ENCODE data around the gene FDXR. TPM values are rescaled to one million over a fixed set of nuclear protein-coding genes. Genes with fewer than 3 reads are reported as not detected.
A peak's percentile ranks its signal among the peaks of the same experiment; 100 is the strongest.

Gene FDXR
- total RNA-seq, 2 experiments from 2014 or later = 20.0 to 24.3 TPM

GRCh38 chr17:74920642-74921025 lies 47.8 kb upstream of the FDXR start:
- intact Hi-C loops (cut with micrococcal nuclease) = loop anchor here (5.0 kb wide), 1 partner anchor 37 kb away; no protein-coding TSS in a partner anchor

GRCh38 chr17:74920306-74920620 lies 47.5 kb upstream of the FDXR start:
- intact Hi-C loops (cut with micrococcal nuclease) = loop anchor here (5.0 kb wide), 1 partner anchor 37 kb away; no protein-coding TSS in a partner anchor
- peaks cover 10% of the 10 kb centered on the region for H3K4me1 Mint-ChIP-seq (ENCODE audit: low read depth)
- ChIA-PET CTCF (interaction anchor here (2.7 to 9.3 kb wide), 2 partner anchors 38 to 41 kb away, joined by 13 to 73 read pairs; no protein-coding TSS in a partner anchor), POLR2A (no interaction called here)
- DNase-seq (no peak), ATAC-seq (no peak)
- H3K27me3 Mint-ChIP-seq = peaks cover 34% of the 10 kb centered on the region
- no peak for TF ChIP-seq CTCF (IDR thresholded peaks at IDR 0.05)
- no peak overlapping the region for H3K27ac Mint-ChIP-seq
- no peaks in the 10 kb centered on the region for H3K36me3 Mint-ChIP-seq (ENCODE audit: low read depth)
- no peak overlapping the region for H3K4me3 Mint-ChIP-seq
- H3K9me3 Mint-ChIP-seq = no peaks in the 10 kb centered on the region

More at GRCh38 chr17:74920642-74921025, 47.8 kb upstream of the FDXR start:
- H3K36me3 Mint-ChIP-seq (ENCODE audit: low read depth) = no peaks in the 10 kb centered on the region
- TF ChIP-seq CTCF (IDR thresholded peaks at IDR 0.05) = no peak
- no peaks in the 10 kb centered on the region for H3K9me3 Mint-ChIP-seq
- ChIA-PET POLR2A (no interaction called here), CTCF (interaction anchor here (2.7 to 9.3 kb wide), 3 partner anchors 37 to 41 kb away, joined by 13 to 73 read pairs (median 50); no protein-coding TSS in a partner anchor)
- no peak overlapping the region for H3K27ac Mint-ChIP-seq
- no peak for ATAC-seq
- H3K27me3 Mint-ChIP-seq = peaks cover 37% of the 10 kb centered on the region
- DNase-seq = no peak
- H3K4me3 Mint-ChIP-seq = no peak overlapping the region
- peaks cover 10% of the 10 kb centered on the region for H3K4me1 Mint-ChIP-seq (ENCODE audit: low read depth)

- intact Hi-C loops (cut with micrococcal nuclease) = loop anchor here (5.0 kb wide), 1 partner anchor 38 kb away; no protein-coding TSS in a partner anchor
These were observed 46.9 kb upstream of the FDXR start for GRCh38 chr17:74919440-74920305.

GRCh38 chr17:74918906-74919305 lies 46.1 kb upstream of the FDXR start:
- peaks cover 23% of the 10 kb centered on the region for H3K27me3 Mint-ChIP-seq
- intact Hi-C loops (cut with micrococcal nuclease) = no loop called here
- POLR2A ChIA-PET = no interaction called here
- no peak for ATAC-seq
- no peak for DNase-seq
- CTCF ChIA-PET = interaction anchor here (0.7 to 9.3 kb wide), 5 partner anchors 39 to 148 kb away, joined by 3 to 73 read pairs (median 3); no protein-coding TSS in a partner anchor
- no peak overlapping the region for H3K4me3 Mint-ChIP-seq
- no peak overlapping the region for H3K27ac Mint-ChIP-seq
- H3K9me3 Mint-ChIP-seq = no peaks in the 10 kb centered on the region
- TF ChIP-seq CTCF (IDR thresholded peaks at IDR 0.05) = no peak
- peaks cover 5% of the 10 kb centered on the region for H3K4me1 Mint-ChIP-seq (ENCODE audit: low read depth)
- H3K36me3 Mint-ChIP-seq (ENCODE audit: low read depth) = no peaks in the 10 kb centered on the region

More at GRCh38 chr17:74919440-74920305, 46.9 kb upstream of the FDXR start:
- no peak for TF ChIP-seq CTCF (IDR thresholded peaks at IDR 0.05)
- H3K27ac Mint-ChIP-seq = no peak overlapping the region
- no peaks in the 10 kb centered on the region for H3K9me3 Mint-ChIP-seq
- no peak overlapping the region for H3K4me3 Mint-ChIP-seq
- peak; percentile 32 for DNase-seq
- no peaks in the 10 kb centered on the region for H3K36me3 Mint-ChIP-seq (ENCODE audit: low read depth)
- ChIA-PET CTCF (interaction anchor here (0.6 to 9.3 kb wide), 6 partner anchors 38 to 327 kb away, joined by 3 to 73 read pairs (median 4); no protein-coding TSS in a partner anchor), POLR2A (no interaction called here)
- peaks cover 28% of the 10 kb centered on the region for H3K27me3 Mint-ChIP-seq
- no peak for ATAC-seq
- peaks cover 9% of the 10 kb centered on the region for H3K4me1 Mint-ChIP-seq (ENCODE audit: low read depth)

- no peak for TF ChIP-seq CTCF (IDR thresholded peaks at IDR 0.05)
- ChIA-PET POLR2A (no interaction called here), CTCF (no interaction called here)
- no peaks in the 10 kb centered on the region for H3K9me3 Mint-ChIP-seq
- intact Hi-C loops (cut with micrococcal nuclease) = no loop called here
- no peak overlapping the region for H3K4me3 Mint-ChIP-seq
- H3K27me3 Mint-ChIP-seq = peaks cover 16% of the 10 kb centered on the region
- H3K27ac Mint-ChIP-seq = no peak overlapping the region
- DNase-seq (no peak), ATAC-seq (no peak)
- H3K4me1 Mint-ChIP-seq (ENCODE audit: low read depth) = peaks cover under 1% of the 10 kb centered on the region
- no peaks in the 10 kb centered on the region for H3K36me3 Mint-ChIP-seq (ENCODE audit: low read depth)
These were observed 44.6 kb upstream of the FDXR start for GRCh38 chr17:74917430-74917829.

All from activated CD8-positive, alpha-beta T cell treated with anti-CD3 and anti-CD28 coated beads for 36 hours (primary cell).